Heart right ventricle (tissue), 16 donors: ENCODE data around the gene CABP7. TPM values are rescaled to one million over a fixed set of nuclear protein-coding genes. Genes with fewer than 3 reads are reported as not detected.
A peak's percentile ranks its signal among the peaks of the same experiment; 100 is the strongest.

Experiments
- ATAC-seq, 8 donors: fragments of 200-7000 bp; cut with Tn5 transposase; one replicate each; pipeline ENCODE4 v1.9.1; 2020; ENCODE audit warnings: mild to moderate bottlenecking in 8 of 8, moderate library complexity in 8 of 8, moderate number of reproducible peaks in 1 of 8
- DNase-seq, 2 donors: peaks; one replicate each; pipeline ENCODE4 v3.0.0-alpha.2; 2020
- H3K27ac ChIP-seq, 10 donors: fragments of 200-600 bp; sonication (generic) in 2 of 10; one replicate each; pipeline versions ENCODE4 v1.5.0 to v1.8.0; 2020 to 2022; ENCODE audit warnings: mild to moderate bottlenecking in 3 of 10
- H3K27me3 ChIP-seq, 7 donors: fragments of 200-600 bp; one replicate each; pipeline ENCODE4 v1.8.0; 2021 to 2022; ENCODE audit warnings: mild to moderate bottlenecking in 2 of 7
- H3K36me3 ChIP-seq, 9 donors: fragments of 200-600 bp; sonication (generic) in 1 of 9; one replicate each; pipeline versions ENCODE4 v1.5.0 to v1.8.0; 2020 to 2022; ENCODE audit warnings: mild to moderate bottlenecking in 2 of 9
- H3K4me1 ChIP-seq, 9 donors: fragments of 200-600 bp; sonication (generic) in 1 of 9; one replicate each; pipeline versions ENCODE4 v1.5.0 to v1.8.0; 2020 to 2022; ENCODE audit warnings: mild to moderate bottlenecking in 4 of 9
- H3K4me3 ChIP-seq, 10 donors: fragments of 200-600 bp; sonication (generic) in 2 of 10; one replicate each; pipeline versions ENCODE4 v1.5.0 to v1.8.0; 2020 to 2022; ENCODE audit warnings: mild to moderate bottlenecking in 7 of 10, moderate library complexity in 2 of 10
- H3K9me3 ChIP-seq, 11 donors: fragments of 200-600 bp in 10 of 11; sonication (generic) in 2 of 11; one replicate each; pipeline versions ENCODE4 v1.5.0 to v1.8.0; 2013 to 2022; ENCODE audit warnings: mild to moderate bottlenecking in 2 of 11, control low read depth in 1 of 11, moderate library complexity in 1 of 11
- CTCF ChIP-seq, 9 donors: fragments of 200-600 bp; sonication (generic) in 2 of 9; IDR thresholded peaks; one replicate each; pipeline versions ENCODE4 v1.5.0 to v1.8.0; 2021 to 2022; ENCODE audit warnings: antibody characterized with exemption in 9 of 9, mild to moderate bottlenecking in 5 of 9, moderate library complexity in 1 of 9
- WGBS, 2 donors: extraction: QIAGEN DNeasy Blood & Tissue Kit; methylation state at CpG; one replicate each; pipeline ENCODE4 v1.1.7; 2013; ENCODE audit warnings: inconsistent platforms in 1 of 2; 5-methylcytosine and 5-hydroxymethylcytosine counted together
- intact Hi-C, 10 donors: fragments of 100-400 bp; cut with DNase I; formaldehyde crosslinking; loops; one replicate each; pipeline versions ENCODE4 v1.11.1 to v1.14.2; 2022
- polyA plus RNA-seq, 2 donors: library from polyadenylated mRNA; stranded (reverse); fragments of 200-250 nt; gene quantifications; one replicate each; pipeline ENCODE4 v1.2.3, GENCODE V29; 2013
- total RNA-seq, 10 donors: library from RNA; stranded (reverse); fragmentation: NEBNext Ultra II Directional in 3 of 10; extraction: Animal tissue kit (Norgen Biotek cat#: 25700) in 3 of 10; gene quantifications; one replicate each; pipeline versions ENCODE4 v1.2.1 to v1.2.4, GENCODE V29; 2021 to 2023
- donor health status: Arrhythmogenic right ventricular cardiomyopathy.
- donor health status: ischemic (EF 13 %, LVEDD 7.1; RV severe dilation, severe dysfunction).
- donor health status: healthy with polysubstance abuse.
- donor health status: DM: no; HTN: yes; CAD: no.
- donor health status: DM: no; HTN: no; CAD: no.
- donor health status: ischemic (EF 25% LVEDD 6.9; RV normal size, moderate dysfunction).
- donor health status: ischemic (EF 25% LVEDD 5.7; RV mildly dilated, moderate dysfunction).
- donor health status: healthy.
- donor health status: DM: yes; HTN: yes; CAD: no.
- donor health status: Ischemic cardiomyopathy.
- donor health status: ischemic (EF 35%, LVEDD 5.7; RV mildly dilated, moderate dysfunction).
- donor health status: nonischemic (EF 11% LVEDD 7.7; RV severe dilation, severe dysfunction).
- donor health status: DM: yes; HTN: yes; CAD: no.
- donor health status: PGD.
- donor health status: ischemic (EF 29% LVEDD 5.4; RV normal size, mild dysfunction).
- donor health status: nonischemic (EF 23%, LVEDD 6.1; RV moderate dilation, normal function).

The CABP7 gene
- total and polyA plus RNA-seq, 12 donors, result 0.07 to 0.15 TPM; not detected in 10

- H3K27me3 ChIP-seq, result peaks cover 0 to 45% (median 19%) of the 10 kb centered on the region in 7 donors
- H3K9me3 ChIP-seq, result no peaks in the 10 kb centered on the region
- no peak overlapping the region for H3K4me3 ChIP-seq
- no peak overlapping the region for H3K27ac ChIP-seq
- H3K4me1 ChIP-seq, result no peaks in the 10 kb centered on the region
- WGBS, 2 donors, result 26 to 29% methylated on average over 15 of the region's 15 CpGs
- no peak for DNase-seq
- peaks cover 0 to 17% (median 0%) of the 10 kb centered on the region in 9 donors for H3K36me3 ChIP-seq
- ATAC-seq, result no peak
- TF ChIP-seq CTCF (IDR thresholded peaks at IDR 0.05), result no peak
- intact Hi-C loops, result loop anchor here in 1 of 10 donors (5.0 kb wide), 1 partner anchor 281 kb away; no protein-coding TSS in a partner anchor
Measured at GRCh38 chr22:29726512-29727130, 6.8 kb downstream of the CABP7 start.

GRCh38 chr22:29727131-29727523 is 7.3 kb downstream of the CABP7 start:
- Histone ChIP-seq H3K27me3 (peaks cover 0 to 40% (median 14%) of the 10 kb centered on the region in 7 donors), H3K4me3 (no peak overlapping the region), H3K4me1 (no peaks in the 10 kb centered on the region), H3K36me3 (peaks cover 0 to 22% (median 0%) of the 10 kb centered on the region in 9 donors), H3K27ac (no peak overlapping the region), H3K9me3 (no peaks in the 10 kb centered on the region)
- ATAC-seq (peak in 6 of 8 donors; percentile 37 to 45 (median 40)), DNase-seq (peak in 1 of 2 donors; percentile 47)
- intact Hi-C loops, result loop anchor here in 1 of 10 donors (5.0 kb wide), 1 partner anchor 280 kb away; no protein-coding TSS in a partner anchor
- WGBS, 2 donors, result 7 to 8% methylated on average over 17 of the region's 17 CpGs
- TF ChIP-seq CTCF (IDR thresholded peaks at IDR 0.05), result peak in 8 of 9 donors; percentile 14 to 59 (median 48)

GRCh38 chr22:29729161-29729560 is 9.4 kb downstream of the CABP7 start:
- peaks cover 0 to 39% (median 0%) of the 10 kb centered on the region in 9 donors for H3K36me3 ChIP-seq
- no peak for DNase-seq
- no peaks in the 10 kb centered on the region for H3K9me3 ChIP-seq
- peaks cover 0 to 20% (median 0%) of the 10 kb centered on the region in 7 donors for H3K27me3 ChIP-seq
- WGBS, 2 donors, result 89 to 93% methylated on average over 20 of the region's 20 CpGs
- H3K4me3 ChIP-seq, result no peak overlapping the region
- TF ChIP-seq CTCF (IDR thresholded peaks at IDR 0.05), result no peak
- no peak for ATAC-seq
- no peak overlapping the region for H3K27ac ChIP-seq
- intact Hi-C loops, result loop anchor here in 1 of 10 donors (5.0 kb wide), 1 partner anchor 278 kb away; no protein-coding TSS in a partner anchor
- H3K4me1 ChIP-seq, result peaks cover 0 to 5% (median 0%) of the 10 kb centered on the region in 9 donors

GRCh38 chr22:29731058-29731850 is 11.5 kb downstream of the CABP7 start:
- 83 to 84% methylated on average over 18 of the region's 18 CpGs for WGBS, 2 donors
- no peak for TF ChIP-seq CTCF (IDR thresholded peaks at IDR 0.05)
- H3K36me3 ChIP-seq, result peaks cover 0 to 59% (median 0%) of the 10 kb centered on the region in 9 donors

More at GRCh38 chr22:29731058-29731850, 11.5 kb downstream of the CABP7 start:
- intact Hi-C loops, result no loop called here
- Histone ChIP-seq H3K27ac (no peak overlapping the region), H3K27me3 (no peaks in the 10 kb centered on the region), H3K4me1 (peaks cover 0 to 6% (median 0%) of the 10 kb centered on the region in 9 donors), H3K4me3 (no peak overlapping the region), H3K9me3 (no peaks in the 10 kb centered on the region)
- ATAC-seq, result no peak
- no peak for DNase-seq
